ENCODE measurements around the gene TMEM39A. TPM values are rescaled to one million over a fixed set of nuclear protein-coding genes. Genes with fewer than 3 reads are reported as not detected.

The TMEM39A gene
- total and polyA plus RNA-seq, 2 donors (not counting 3 experiments of a cell fraction or from before 2014, with no cell fraction given): 44.6 to 56.0 TPM

DNA sequence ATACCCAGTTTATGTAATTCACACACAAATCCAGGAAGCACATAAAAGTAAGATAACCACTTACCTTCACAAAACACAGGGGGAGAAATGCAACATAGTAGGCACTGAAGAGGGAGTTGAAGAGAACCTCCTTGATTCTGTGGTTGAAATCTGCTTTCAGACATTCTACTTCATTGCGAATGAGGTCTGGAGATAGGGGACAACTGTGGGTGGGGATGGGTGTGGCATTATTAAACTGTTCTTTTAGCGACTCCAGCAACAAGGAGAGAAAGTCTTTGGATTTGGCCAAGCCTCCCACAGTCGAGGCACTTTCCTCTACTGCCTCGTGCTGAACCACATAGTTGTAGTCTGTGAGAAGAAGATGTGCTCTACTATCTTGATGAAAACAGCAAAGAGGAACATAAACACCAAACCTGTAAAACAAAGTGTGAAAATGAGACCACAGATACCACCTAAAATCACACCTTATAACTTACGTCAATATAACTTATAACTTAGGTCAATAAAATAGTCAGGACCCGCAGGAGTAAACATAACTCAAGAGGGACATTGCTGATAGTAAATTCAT is 25.6 kb downstream of the TMEM39A start:
- Histone ChIP-seq H3K4me1 (ENCODE audit: control insufficient read depth, extremely low read depth, insufficient read depth, low read length) (peaks cover 10% of the 10 kb centered on the region), H3K27ac (ENCODE audit: insufficient read depth, low read depth, low read length) (no peak overlapping the region), H3K79me2 (ENCODE audit: control insufficient read depth, insufficient read depth, low read length) (no peaks in the 10 kb centered on the region), H3K9me3 (replicated peaks; ENCODE audit: control insufficient read depth, insufficient read depth, low read length) (no peaks in the 10 kb centered on the region), H3K27me3 (ENCODE audit: control insufficient read depth in 2 of 2, insufficient read depth in 2 of 2, low read length in 2 of 2) (no peaks in the 10 kb centered on the region), H3K9me1 (replicated peaks; ENCODE audit: control insufficient read depth, extremely low read depth, insufficient read depth, low read length) (no peaks in the 10 kb centered on the region), H3K4me2 (ENCODE audit: insufficient read depth, low read length) (no peak overlapping the region), H2AFZ (ENCODE audit: low read depth, low read length) (no peak overlapping the region), H3K9ac (replicated peaks; ENCODE audit: extremely low read depth, insufficient read depth, low read length) (no peak overlapping the region), H3K4me3 (replicated peaks in 1 of 3; ENCODE audit: insufficient read depth in 1 of 3, low read depth in 1 of 3, low read length in 3 of 3) (no peak overlapping the region), H3K36me3 (ENCODE audit: control insufficient read depth in 2 of 2, extremely low read depth in 1 of 2, insufficient read depth in 2 of 2, low read length in 2 of 2) (peaks cover 31 to 32% of the 10 kb centered on the region in 2 experiments), H4K20me1 (replicated peaks; ENCODE audit: control insufficient read depth, extremely low read depth, insufficient read depth, low read length) (no peaks in the 10 kb centered on the region)
- no TSS peak for BruUV-seq (replicated peaks)
- DNase-seq (ENCODE audit: low read depth, low spot score) (no peak), FAIRE-seq (no peak)
- POLR2A ChIA-PET: no interaction called here
- intact Hi-C loops (cut with micrococcal nuclease): no loop called here
- dilution Hi-C loops (cut with MboI; ENCODE audit: extremely low pct_ligation_motif_present, low sequenced_read_pairs): no loop called here
- CTCF ChIA-PET: interaction anchor here (1.7 kb wide), 2 partner anchors 10 to 197 kb away, joined by 3 to 4 read pairs; partner anchors contain the start of gene B4GALT4
- TF ChIP-seq GATA2 (IDR thresholded peaks at IDR 0.05; ENCODE audit: insufficient read depth, insufficient read length, low read depth, low read length) (no peak), CTCF (IDR thresholded peaks at IDR 0.05; ENCODE audit: extremely low read depth in 1 of 2, insufficient read depth in 1 of 2, low read depth in 1 of 2, low read length in 2 of 2) (no peak), MAX (IDR thresholded peaks at IDR 0.05; ENCODE audit: insufficient read depth, insufficient read length) (no peak), EZH2 (IDR thresholded peaks at IDR 0.05; ENCODE audit: borderline replicate concordance, low read depth, low read length, severe bottlenecking) (no peak)

- Histone ChIP-seq H3K9me1 (replicated peaks; ENCODE audit: control insufficient read depth, extremely low read depth, insufficient read depth, low read length) (no peaks in the 10 kb centered on the region), H3K79me2 (ENCODE audit: control insufficient read depth, insufficient read depth, low read length) (no peaks in the 10 kb centered on the region), H3K36me3 (ENCODE audit: control insufficient read depth in 2 of 2, extremely low read depth in 1 of 2, insufficient read depth in 2 of 2, low read length in 2 of 2) (peaks cover 30 to 31% of the 10 kb centered on the region in 2 experiments), H3K9me3 (replicated peaks; ENCODE audit: control insufficient read depth, insufficient read depth, low read length) (no peaks in the 10 kb centered on the region), H4K20me1 (replicated peaks; ENCODE audit: control insufficient read depth, extremely low read depth, insufficient read depth, low read length) (no peaks in the 10 kb centered on the region), H3K4me2 (ENCODE audit: insufficient read depth, low read length) (no peak overlapping the region), H3K4me1 (ENCODE audit: control insufficient read depth, extremely low read depth, insufficient read depth, low read length) (peaks cover 16% of the 10 kb centered on the region), H3K27me3 (ENCODE audit: control insufficient read depth in 2 of 2, insufficient read depth in 2 of 2, low read length in 2 of 2) (no peaks in the 10 kb centered on the region), H3K27ac (ENCODE audit: insufficient read depth, low read depth, low read length) (no peak overlapping the region), H3K4me3 (replicated peaks in 1 of 3; ENCODE audit: insufficient read depth in 1 of 3, low read depth in 1 of 3, low read length in 3 of 3) (no peak overlapping the region), H2AFZ (ENCODE audit: low read depth, low read length) (no peak overlapping the region), H3K9ac (replicated peaks; ENCODE audit: extremely low read depth, insufficient read depth, low read length) (no peak overlapping the region)
- intact Hi-C loops (cut with micrococcal nuclease) (no loop called here), dilution Hi-C loops (cut with MboI; ENCODE audit: extremely low pct_ligation_motif_present, low sequenced_read_pairs) (no loop called here)
- no TSS peak for BruUV-seq (replicated peaks)
- no peak for DNase-seq (ENCODE audit: low read depth, low spot score)
- no peak for TF ChIP-seq MAX (IDR thresholded peaks at IDR 0.05; ENCODE audit: insufficient read depth, insufficient read length)
- TF ChIP-seq JUN (IDR thresholded peaks at IDR 0.05; ENCODE audit: borderline replicate concordance, insufficient read depth, insufficient read length, low read depth): no peak
- no peak for TF ChIP-seq POLR2AphosphoS5 (IDR thresholded peaks at IDR 0.05; ENCODE audit: insufficient read depth, low read depth, low read length)
- no peak for TF ChIP-seq CTCF (IDR thresholded peaks at IDR 0.05; ENCODE audit: extremely low read depth in 1 of 2, insufficient read depth in 1 of 2, low read depth in 1 of 2, low read length in 2 of 2)
- TF ChIP-seq POLR2A (IDR thresholded peaks at IDR 0.05; ENCODE audit: low read depth, low read length): no peak
- TF ChIP-seq FOS (IDR thresholded peaks at IDR 0.05; ENCODE audit: borderline replicate concordance, insufficient read depth, low read length): no peak
- TF ChIP-seq MYC (IDR thresholded peaks at IDR 0.05; ENCODE audit: low read depth, low read length): no peak
- no peak for TF ChIP-seq EZH2 (IDR thresholded peaks at IDR 0.05; ENCODE audit: borderline replicate concordance, low read depth, low read length, severe bottlenecking)
- no peak for TF ChIP-seq GATA2 (IDR thresholded peaks at IDR 0.05; ENCODE audit: insufficient read depth, insufficient read length, low read depth, low read length)
- no peak for FAIRE-seq
- CTCF ChIA-PET: no interaction called here
- POLR2A ChIA-PET: no interaction called here
These were observed 26.4 kb downstream of the TMEM39A start for GRCh38 chr3:119436977-119437376.

Measured in endothelial cell of umbilical vein (primary cell).